OCI-LY1 (cell line): Measurements from ENCODE around the gene CEP68.

ENCODE experiments used
- H2AFZ ChIP-seq: fragments of 200-600 bp; sonication (generic), shearing (Covaris generic); 2 replicates; pipeline ENCODE4 v1.6.0; 2014; ENCODE audit warnings: antibody characterized with exemption, mild to moderate bottlenecking, low read length
- H3F3A ChIP-seq: fragments of 200-600 bp; sonication (generic), shearing (Covaris generic); 2 replicates; pipeline ENCODE4 v1.6.0; 2014; ENCODE audit warnings: mild to moderate bottlenecking, antibody characterized with exemption, low read length, moderate library complexity; ENCODE audit not compliant: insufficient read depth
- H3K27ac ChIP-seq: fragments of 200-600 bp; sonication (generic); 2 replicates; pipeline ENCODE4 v1.5.1; 2014; ENCODE audit warnings: low read length, mixed run types, mild to moderate bottlenecking, low read depth; ENCODE audit not compliant: poor library complexity, severe bottlenecking
- H3K27me3 ChIP-seq: fragments of 200-600 bp; sonication (generic); 2 replicates; pipeline ENCODE4 v1.6.0; 2014; ENCODE audit warnings: antibody characterized with exemption, mild to moderate bottlenecking, low read length, moderate library complexity; ENCODE audit not compliant: insufficient read depth
- H3K36me3 ChIP-seq: fragments of 200-600 bp; sonication (generic); 2 replicates; pipeline ENCODE4 v1.6.1; 2014; ENCODE audit warnings: mild to moderate bottlenecking, antibody characterized with exemption, low read length, moderate library complexity, mixed read lengths; ENCODE audit not compliant: insufficient read depth
- H3K4me1 ChIP-seq: fragments of 200-600 bp; sonication (generic); 2 replicates; pipeline ENCODE4 v1.5.1; 2014; ENCODE audit warnings: mild to moderate bottlenecking, low read length, moderate library complexity; ENCODE audit not compliant: insufficient read depth, severe bottlenecking
- H3K4me2 ChIP-seq: fragments of 200-600 bp; sonication (generic), shearing (Covaris generic); 2 replicates; pipeline ENCODE4 v1.6.1; 2014; ENCODE audit warnings: low read length
- H3K4me3 ChIP-seq: fragments of 200-600 bp; sonication (generic); 2 replicates; pipeline ENCODE4 v1.5.1; 2014; ENCODE audit warnings: low read length, low read depth, mild to moderate bottlenecking, mixed read lengths; ENCODE audit not compliant: poor library complexity, severe bottlenecking
- H3K79me2 ChIP-seq: fragments of 200-600 bp; shearing (Covaris generic); 2 replicates; pipeline ENCODE4 v1.6.1; 2016; ENCODE audit warnings: mixed run types, low read length, mixed read lengths; ENCODE audit not compliant: insufficient read depth
- H3K9ac ChIP-seq: fragments of 200-600 bp; sonication (generic), shearing (Covaris generic); 2 replicates; pipeline ENCODE4 v1.6.1; 2014; ENCODE audit warnings: mild to moderate bottlenecking, low read length, mixed read lengths
- H3K9me2 ChIP-seq: fragments of 200-600 bp; sonication (generic), shearing (Covaris generic); 2 replicates; pipeline ENCODE4 v1.6.1; 2014; ENCODE audit warnings: low read depth, mild to moderate bottlenecking, low read length, mixed read lengths
- H3K9me3 ChIP-seq: fragments of 200-600 bp; shearing (Covaris generic); 2 replicates; pipeline ENCODE4 v1.6.1; 2014; ENCODE audit warnings: low read length, mixed read lengths
- H4K20me1 ChIP-seq: fragments of 200-600 bp; sonication (generic), shearing (Covaris generic); 2 replicates; pipeline ENCODE4 v1.6.0; 2016; ENCODE audit warnings: mild to moderate bottlenecking, low read length; ENCODE audit not compliant: insufficient read depth
- CTCF ChIP-seq: fragments of 200-600 bp; sonication (generic), shearing (Covaris generic); IDR thresholded peaks from 2 replicates; pipeline ENCODE4 v1.5.1; 2017; ENCODE audit warnings: mild to moderate bottlenecking, antibody characterized with exemption, low read length, moderate library complexity, mixed read lengths
- EZH2 ChIP-seq: fragments of 200-600 bp; sonication (generic), shearing (Covaris generic); IDR thresholded peaks from 2 replicates; pipeline ENCODE4 v1.8.0; 2017; ENCODE audit warnings: borderline replicate concordance, mixed run types, mild to moderate bottlenecking, antibody characterized with exemption, low read length, moderate library complexity, mixed read lengths

The CEP68 gene

GRCh38 chr2:65114921-65115320, 58.7 kb downstream of the CEP68 start:
- H3K4me3 ChIP-seq = no peak overlapping the region
- H2AFZ ChIP-seq = no peak overlapping the region
- peaks cover 16% of the 10 kb centered on the region; the same call in 1 of the 2 replicates for H3K36me3 ChIP-seq
- H3K4me2 ChIP-seq = no peak overlapping the region
- no peak for TF ChIP-seq CTCF
- TF ChIP-seq EZH2 = no peak
- H3F3A ChIP-seq = no peaks in the 10 kb centered on the region
- H4K20me1 ChIP-seq = peaks cover 4% of the 10 kb centered on the region; the same call in 1 of the 2 replicates
- H3K4me1 ChIP-seq = peaks cover 25% of the 10 kb centered on the region
- no peaks in the 10 kb centered on the region for H3K9me2 ChIP-seq
- H3K79me2 ChIP-seq = peaks cover 98% of the 10 kb centered on the region
- H3K9ac ChIP-seq = no peak overlapping the region
- H3K27ac ChIP-seq = no peak overlapping the region
- H3K9me3 ChIP-seq = no peaks in the 10 kb centered on the region
- H3K27me3 ChIP-seq = no peaks in the 10 kb centered on the region

DNA sequence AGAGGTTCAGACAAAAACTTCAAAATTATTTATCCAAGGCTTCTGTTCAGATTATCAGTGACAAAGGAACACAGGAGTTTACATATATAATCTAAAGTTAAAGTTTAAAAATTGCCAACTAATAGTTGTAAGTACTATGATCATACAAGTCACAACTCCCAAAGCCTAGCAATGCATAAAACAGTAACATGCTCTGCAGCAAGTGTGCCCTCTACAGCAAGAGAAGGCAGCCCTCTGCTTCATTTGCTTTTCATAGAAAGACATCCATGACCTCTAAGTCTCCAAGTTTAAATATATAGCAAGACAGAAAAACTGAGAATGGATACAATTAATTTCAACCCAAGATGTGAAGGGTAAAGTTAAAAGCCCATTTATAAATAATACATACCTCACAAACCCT, 60.4 kb downstream of the CEP68 start:
- Histone ChIP-seq H3F3A (no peaks in the 10 kb centered on the region), H2AFZ (no peak overlapping the region), H3K36me3 (peaks cover 14% of the 10 kb centered on the region; the same call in 1 of the 2 replicates), H3K79me2 (peaks cover 98% of the 10 kb centered on the region), H3K4me2 (no peak overlapping the region), H3K9me3 (no peaks in the 10 kb centered on the region), H4K20me1 (peaks cover 4% of the 10 kb centered on the region; the same call in 1 of the 2 replicates), H3K9me2 (no peaks in the 10 kb centered on the region), H3K9ac (no peak overlapping the region), H3K27ac (no peak overlapping the region), H3K27me3 (no peaks in the 10 kb centered on the region), H3K4me3 (no peak overlapping the region), H3K4me1 (peaks cover 29% of the 10 kb centered on the region)
- TF ChIP-seq CTCF (no peak; the same call in 1 of the 2 replicates), EZH2 (no peak)

- no peak overlapping the region for H3K27ac ChIP-seq
- no peaks in the 10 kb centered on the region for H3F3A ChIP-seq
- TF ChIP-seq EZH2 (no peak), CTCF (no peak)
- no peak overlapping the region for H2AFZ ChIP-seq
- H3K4me1 ChIP-seq = peaks cover 12% of the 10 kb centered on the region
- no peaks in the 10 kb centered on the region for H3K9me2 ChIP-seq
- no peaks in the 10 kb centered on the region for H3K27me3 ChIP-seq
- H3K9ac ChIP-seq = no peak overlapping the region
- H3K4me2 ChIP-seq = no peak overlapping the region
- H3K79me2 ChIP-seq = peaks cover 100% of the 10 kb centered on the region
- H4K20me1 ChIP-seq = peaks cover 4% of the 10 kb centered on the region; the same call in 1 of the 2 replicates
- peaks cover 16% of the 10 kb centered on the region for H3K36me3 ChIP-seq
- no peaks in the 10 kb centered on the region for H3K9me3 ChIP-seq
- no peak overlapping the region for H3K4me3 ChIP-seq
These were observed 64.9 kb downstream of the CEP68 start for GRCh38 chr2:65120990-65121693.
